Neural cell (in vitro differentiated cells): Measurements from ENCODE around the gene NCAPH2. TPM values are rescaled to one million over a fixed set of nuclear protein-coding genes. Genes with fewer than 3 reads are reported as not detected.
"Not testable (repeated sequence)": the region's sequence is repeated elsewhere in the genome, so short reads cannot be mapped to it uniquely, and the experiment has no call there.

Experiments used
- H2AFZ ChIP-seq: fragments of 200-600, 300-800 bp; sonication (generic), shearing (Covaris generic); 2 replicates; pipeline ENCODE4 v1.6.0; 2014; ENCODE audit warnings: low read depth, mild to moderate bottlenecking, antibody characterized with exemption, low read length, moderate library complexity
- H3F3A ChIP-seq: fragments of 200-600 bp; shearing (Covaris generic); 2 replicates; pipeline ENCODE4 v1.6.1; 2016; ENCODE audit warnings: mild to moderate bottlenecking, moderate library complexity, mixed read lengths, antibody characterized with exemption, low read length; ENCODE audit not compliant: insufficient read depth, poor library complexity, severe bottlenecking
- H3K27ac ChIP-seq: fragments of 200-600, 300-800 bp; sonication (generic), shearing (Covaris generic); 2 replicates; pipeline ENCODE4 v1.5.1; 2014; ENCODE audit warnings: mild to moderate bottlenecking, low read length, moderate library complexity
- H3K27me3 ChIP-seq: fragments of 300-800, 200-600 bp; sonication (generic), shearing (Covaris generic); 2 replicates; pipeline ENCODE4 v1.6.0; 2014; ENCODE audit warnings: mild to moderate bottlenecking, low read depth, low read length, moderate library complexity; ENCODE audit not compliant: insufficient read depth
- H3K36me3 ChIP-seq: fragments of 300-800, 200-600 bp; sonication (generic), shearing (Covaris generic); 2 replicates; pipeline ENCODE4 v1.5.1; 2014; ENCODE audit warnings: mild to moderate bottlenecking, antibody characterized with exemption, low read length, moderate library complexity; ENCODE audit not compliant: insufficient read depth
- H3K4me2 ChIP-seq: fragments of 300-800, 200-600 bp; sonication (generic), shearing (Covaris generic); 2 replicates; pipeline ENCODE4 v1.6.0; 2014; ENCODE audit warnings: mild to moderate bottlenecking, low read length
- H3K4me3 ChIP-seq: fragments of 300-800, 200-600 bp; sonication (generic), shearing (Covaris generic); 2 replicates; pipeline ENCODE4 v1.5.1; 2014; ENCODE audit warnings: mild to moderate bottlenecking, low read length, moderate library complexity
- H3K79me2 ChIP-seq: fragments of 200-600 bp; shearing (Covaris generic); replicated peaks from 2 replicates; pipeline ENCODE4 v1.6.0; 2014; ENCODE audit warnings: mild to moderate bottlenecking, low read length, moderate library complexity; ENCODE audit not compliant: insufficient read depth
- H3K9ac ChIP-seq: fragments of 300-800, 200-600 bp; sonication (generic), shearing (Covaris generic); 2 replicates; pipeline ENCODE4 v1.6.1; 2016; ENCODE audit warnings: mild to moderate bottlenecking, low read length, mixed read lengths
- H3K9me2 ChIP-seq: fragments of 200-600 bp; shearing (Covaris generic); 2 replicates; pipeline ENCODE4 v1.6.1; 2016; ENCODE audit warnings: mild to moderate bottlenecking, low read length, mixed read lengths; ENCODE audit not compliant: insufficient read depth
- H3K9me3 ChIP-seq: fragments of 200-600, 300-800 bp; sonication (generic), shearing (Covaris generic); 2 replicates; pipeline ENCODE4 v1.6.1; 2016; ENCODE audit warnings: mild to moderate bottlenecking, mixed run types, low read length, moderate library complexity, mixed read lengths
- H4K20me1 ChIP-seq: fragments of 200-600 bp; shearing (Covaris generic); 2 replicates; pipeline ENCODE4 v1.6.1; 2016; ENCODE audit warnings: mild to moderate bottlenecking, mixed run types; ENCODE audit not compliant: insufficient read depth
- CTCF ChIP-seq: fragments of 450-650 bp; IDR thresholded peaks from 2 replicates; pipeline ENCODE4 v1.5.1; 2014; ENCODE audit warnings: antibody characterized with exemption, mild to moderate bottlenecking, moderate library complexity; ENCODE audit not compliant: poor library complexity, severe bottlenecking
- EP300 ChIP-seq: fragments of 450-650 bp; conservative IDR thresholded peaks from 2 replicates; pipeline ENCODE4 v1.6.1; 2014; ENCODE audit warnings: antibody characterized with exemption, mild to moderate bottlenecking, moderate library complexity; ENCODE audit not compliant: poor library complexity, severe bottlenecking
- EZH2 ChIP-seq: fragments of 200-600, 300-800 bp; shearing (Covaris generic), sonication (generic); IDR thresholded peaks from 2 replicates; pipeline ENCODE4 v1.6.1; 2014; ENCODE audit warnings: antibody characterized with exemption, low read length, borderline replicate concordance, mild to moderate bottlenecking; ENCODE audit not compliant: insufficient read depth, poor library complexity, severe bottlenecking
- MXI1 ChIP-seq: fragments of 450-650 bp; conservative IDR thresholded peaks from 2 replicates; pipeline ENCODE4 v1.6.1; 2014; ENCODE audit warnings: antibody characterized with exemption, mild to moderate bottlenecking; ENCODE audit not compliant: poor library complexity, severe bottlenecking
- POLR2AphosphoS5 ChIP-seq: IDR thresholded peaks from 2 replicates; pipeline ENCODE4 v1.6.1; 2012
- RAD21 ChIP-seq: fragments of 450-650 bp; conservative IDR thresholded peaks from 2 replicates; pipeline ENCODE4 v1.6.1; 2014; ENCODE audit warnings: antibody characterized with exemption, mild to moderate bottlenecking, moderate library complexity
- REST ChIP-seq: IDR thresholded peaks from 2 replicates; pipeline ENCODE4 v1.6.1; 2012; ENCODE audit warnings: borderline replicate concordance
- SMC3 ChIP-seq: fragments of 450-650 bp; conservative IDR thresholded peaks from 2 replicates; pipeline ENCODE4 v1.6.1; 2014; ENCODE audit warnings: antibody characterized with exemption, mild to moderate bottlenecking, moderate library complexity; ENCODE audit not compliant: poor library complexity
- TAF1 ChIP-seq: IDR thresholded peaks from 2 replicates; pipeline ENCODE4 v1.6.1; 2012; ENCODE audit warnings: low read depth
- polyA plus RNA-seq: library from polyadenylated mRNA; depleted of rRNA; stranded (reverse); fragments of >200 nt; gene quantifications from 2 replicates; pipeline ENCODE4 v1.2.3, GENCODE V29; 2014

Gene NCAPH2
- polyA plus RNA-seq, 1 donor from 2014 or later: 81.1 TPM

DNA sequence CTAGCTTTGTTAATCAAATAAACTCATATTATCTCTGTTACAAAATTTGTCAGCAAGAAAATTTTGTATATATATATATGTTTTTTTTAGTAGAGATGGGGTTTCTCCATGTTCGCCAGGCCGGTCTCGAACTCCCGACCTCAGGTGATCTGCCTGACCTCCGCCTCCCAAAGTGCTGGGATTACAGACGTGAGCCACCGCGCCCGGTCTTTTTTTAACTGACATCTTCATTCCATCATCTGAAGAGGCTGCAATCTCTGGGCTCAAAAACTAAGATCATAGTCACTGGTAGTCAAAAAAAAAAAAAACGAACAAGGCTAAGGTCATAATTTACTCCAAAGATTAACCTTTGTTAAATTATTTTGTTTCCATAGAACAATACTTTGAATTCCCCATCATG lies 32.4 kb downstream of the NCAPH2 start:
- H3K27ac ChIP-seq: no peak overlapping the region
- no peak overlapping the region for H2AFZ ChIP-seq
- no peaks in the 10 kb centered on the region for H3K79me2 ChIP-seq
- H3K4me3 ChIP-seq: no peak overlapping the region
- no peaks in the 10 kb centered on the region for H4K20me1 ChIP-seq
- H3K9me3 ChIP-seq: no peaks in the 10 kb centered on the region
- H3K9me2 ChIP-seq: no peaks in the 10 kb centered on the region
- H3K4me2 ChIP-seq: no peak overlapping the region
- TF ChIP-seq SMC3 (no peak), RAD21 (no peak), POLR2AphosphoS5 (no peak), CTCF (no peak), TAF1 (no peak), EP300 (no peak), MXI1 (no peak), REST (no peak), EZH2 (no peak)
- no peaks in the 10 kb centered on the region for H3F3A ChIP-seq
- H3K27me3 ChIP-seq: peaks cover 13% of the 10 kb centered on the region
- H3K9ac ChIP-seq: no peak overlapping the region
- H3K36me3 ChIP-seq: no peaks in the 10 kb centered on the region

DNA sequence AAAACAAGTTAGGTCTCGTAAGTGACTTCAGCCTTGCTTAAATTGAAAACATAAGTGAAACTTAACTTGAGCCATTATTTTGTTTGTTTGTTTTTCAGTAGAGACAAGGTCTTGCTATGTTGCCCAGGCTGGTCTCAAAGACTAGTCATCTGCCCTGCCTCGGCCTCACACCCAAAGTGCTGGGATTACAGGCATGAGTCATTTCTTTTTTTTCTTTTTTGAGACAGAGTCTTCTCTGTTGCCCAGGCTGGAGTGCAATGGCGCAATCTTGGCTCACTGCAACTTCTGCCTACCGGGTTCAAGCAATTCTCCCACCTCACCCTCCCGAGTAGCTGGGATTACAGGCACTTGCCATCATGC lies 33.6 kb downstream of the NCAPH2 start:
- H3F3A ChIP-seq, H3K4me3 ChIP-seq, H4K20me1 ChIP-seq, H3K79me2 ChIP-seq, H3K36me3 ChIP-seq, H3K9ac ChIP-seq, H3K9me2 ChIP-seq, H3K27ac ChIP-seq, H3K4me2 ChIP-seq, H2AFZ ChIP-seq, H3K9me3 ChIP-seq: not testable (repeated sequence)
- H3K27me3 ChIP-seq: peaks cover 13% of the 10 kb centered on the region

DNA sequence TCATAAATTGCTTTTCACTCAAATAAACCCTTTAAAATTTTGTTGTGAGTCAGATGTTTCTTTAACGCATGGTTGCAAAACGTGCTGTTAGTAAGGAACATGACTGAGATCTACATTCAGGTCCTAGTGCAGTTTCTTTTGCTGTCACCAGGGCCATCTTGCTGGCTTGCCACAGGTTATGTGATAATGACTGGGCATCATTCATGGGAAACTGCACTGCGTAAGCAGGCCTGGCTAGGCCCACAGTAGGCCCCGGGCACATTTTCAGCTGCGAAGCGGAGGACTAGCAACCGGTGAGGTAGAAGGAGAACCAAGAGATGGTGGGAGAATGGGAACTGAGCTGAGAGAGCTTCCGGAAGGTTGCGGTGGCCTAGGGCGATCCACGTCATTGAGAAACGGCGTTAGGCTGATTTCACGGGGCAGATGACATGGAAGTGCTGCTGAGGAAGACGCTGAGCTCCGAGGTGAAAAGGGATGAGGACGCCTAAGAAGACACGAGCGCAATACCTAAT lies 34.4 kb downstream of the NCAPH2 start:
- no peak overlapping the region for H2AFZ ChIP-seq
- no peaks in the 10 kb centered on the region for H4K20me1 ChIP-seq
- H3K4me3 ChIP-seq: no peak overlapping the region
- no peak overlapping the region for H3K27ac ChIP-seq
- TF ChIP-seq MXI1 (no peak), REST (no peak), POLR2AphosphoS5 (no peak), TAF1 (no peak)
- no peaks in the 10 kb centered on the region for H3F3A ChIP-seq
- H3K79me2 ChIP-seq: no peaks in the 10 kb centered on the region
- no peaks in the 10 kb centered on the region for H3K36me3 ChIP-seq
- H3K9me2 ChIP-seq: no peaks in the 10 kb centered on the region
- H3K27me3 ChIP-seq: peaks cover 13% of the 10 kb centered on the region
- H3K9me3 ChIP-seq: no peaks in the 10 kb centered on the region
- H3K9ac ChIP-seq: no peak overlapping the region
- no peak overlapping the region for H3K4me2 ChIP-seq
